ENCODE data around the gene GPBP1. TPM values are rescaled to one million over a fixed set of nuclear protein-coding genes. Genes with fewer than 3 reads are reported as not detected.
"Not testable (repeated sequence)": the region's sequence is repeated elsewhere in the genome, so short reads cannot be mapped to it uniquely, and the experiment has no call there.

The GPBP1 gene
- total RNA-seq, 1 donor, result 218 TPM

- no peak overlapping the region for H3K4me3 ChIP-seq (ENCODE audit: low read length)
- no peaks in the 10 kb centered on the region for H3K27me3 ChIP-seq (ENCODE audit: insufficient read depth, low read length)
- no peaks in the 10 kb centered on the region for H3K4me1 ChIP-seq (ENCODE audit: insufficient read depth, low read length)
- no peaks in the 10 kb centered on the region for H3K9me3 ChIP-seq (ENCODE audit: low read depth, low read length)
These were observed 85.8 kb downstream of the GPBP1 start for GRCh38 chr5:57259704-57260103.

GRCh38 chr5:57262541-57262940 lies 88.7 kb downstream of the GPBP1 start:
- no peaks in the 10 kb centered on the region for H3K9me3 ChIP-seq (ENCODE audit: low read depth, low read length)
- H3K4me3 ChIP-seq (ENCODE audit: low read length), result no peak overlapping the region
- no peaks in the 10 kb centered on the region for H3K27me3 ChIP-seq (ENCODE audit: insufficient read depth, low read length)
- no peaks in the 10 kb centered on the region for H3K4me1 ChIP-seq (ENCODE audit: insufficient read depth, low read length)

- H3K27me3 ChIP-seq (ENCODE audit: insufficient read depth, low read length), result no peaks in the 10 kb centered on the region
- no peaks in the 10 kb centered on the region for H3K9me3 ChIP-seq (ENCODE audit: low read depth, low read length)
- no peak overlapping the region for H3K4me3 ChIP-seq (ENCODE audit: low read length)
- no peaks in the 10 kb centered on the region for H3K4me1 ChIP-seq (ENCODE audit: insufficient read depth, low read length)
These were observed 93.9 kb downstream of the GPBP1 start for GRCh38 chr5:57267805-57268204.

- H3K27me3 ChIP-seq (ENCODE audit: insufficient read depth, low read length), result peaks cover 2% of the 10 kb centered on the region
- no peak overlapping the region for H3K4me3 ChIP-seq (ENCODE audit: low read length)
- no peaks in the 10 kb centered on the region for H3K9me3 ChIP-seq (ENCODE audit: low read depth, low read length)
- H3K4me1 ChIP-seq (ENCODE audit: insufficient read depth, low read length), result no peaks in the 10 kb centered on the region
These were observed 102.5 kb downstream of the GPBP1 start for GRCh38 chr5:57276353-57276752.

GRCh38 chr5:57277085-57277484 lies 103.2 kb downstream of the GPBP1 start:
- H3K4me3 ChIP-seq (ENCODE audit: low read length), result no peak overlapping the region
- peaks cover 2% of the 10 kb centered on the region for H3K27me3 ChIP-seq (ENCODE audit: insufficient read depth, low read length)
- H3K9me3 ChIP-seq (ENCODE audit: low read depth, low read length), result no peaks in the 10 kb centered on the region
- H3K4me1 ChIP-seq (ENCODE audit: insufficient read depth, low read length), result no peaks in the 10 kb centered on the region

DNA sequence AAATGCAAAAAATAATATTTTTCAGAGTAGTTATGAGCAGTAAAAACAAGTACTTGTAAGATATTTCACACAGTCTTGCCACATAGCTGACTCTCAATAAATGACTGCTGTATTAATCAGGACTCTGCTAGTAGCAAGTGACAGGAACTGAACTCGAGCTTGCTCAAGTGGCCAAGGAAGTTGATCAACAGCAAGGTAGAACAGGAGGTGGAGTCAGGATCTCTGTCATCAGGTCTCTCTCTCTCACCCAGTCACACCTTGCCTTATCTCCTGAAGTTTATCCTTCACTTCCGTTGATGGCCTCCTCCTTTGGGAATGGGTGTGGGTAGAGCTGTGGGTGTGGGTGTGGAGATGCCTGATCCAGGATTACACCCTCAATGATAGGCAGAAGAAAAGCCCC lies 107.0 kb downstream of the GPBP1 start:
- Histone ChIP-seq H3K27me3 (ENCODE audit: insufficient read depth, low read length) (peaks cover 2% of the 10 kb centered on the region), H3K4me1 (ENCODE audit: insufficient read depth, low read length) (no peaks in the 10 kb centered on the region)

DNA sequence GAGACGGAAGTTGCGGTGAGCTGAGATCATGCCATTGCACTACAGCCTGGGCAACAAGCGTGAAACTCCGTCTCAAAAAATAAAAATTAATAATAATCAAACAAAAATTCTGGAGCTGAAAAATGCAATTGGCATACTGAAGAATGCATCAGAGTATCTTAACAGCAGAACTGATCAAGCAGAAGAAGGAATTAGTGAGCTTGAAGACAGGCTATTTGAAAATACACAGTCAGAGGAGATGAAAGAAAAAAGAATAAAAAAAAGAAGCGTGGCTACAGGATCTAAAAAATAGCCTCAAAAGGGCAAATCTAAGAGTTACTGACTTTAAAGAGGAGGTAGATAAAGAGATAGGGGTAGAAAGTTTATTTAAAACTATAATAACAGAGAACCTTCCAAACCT lies 111.2 kb downstream of the GPBP1 start:
- not testable (repeated sequence) for H3K9me3 ChIP-seq (ENCODE audit: low read depth, low read length); H3K4me1 ChIP-seq (ENCODE audit: insufficient read depth, low read length); H3K4me3 ChIP-seq (ENCODE audit: low read length); H3K27me3 ChIP-seq (ENCODE audit: insufficient read depth, low read length)

More for the DNA sequence above, 107.0 kb downstream of the GPBP1 start:
- Histone ChIP-seq H3K4me3 (ENCODE audit: low read length) (no peak overlapping the region), H3K9me3 (ENCODE audit: low read depth, low read length) (no peaks in the 10 kb centered on the region)

DNA sequence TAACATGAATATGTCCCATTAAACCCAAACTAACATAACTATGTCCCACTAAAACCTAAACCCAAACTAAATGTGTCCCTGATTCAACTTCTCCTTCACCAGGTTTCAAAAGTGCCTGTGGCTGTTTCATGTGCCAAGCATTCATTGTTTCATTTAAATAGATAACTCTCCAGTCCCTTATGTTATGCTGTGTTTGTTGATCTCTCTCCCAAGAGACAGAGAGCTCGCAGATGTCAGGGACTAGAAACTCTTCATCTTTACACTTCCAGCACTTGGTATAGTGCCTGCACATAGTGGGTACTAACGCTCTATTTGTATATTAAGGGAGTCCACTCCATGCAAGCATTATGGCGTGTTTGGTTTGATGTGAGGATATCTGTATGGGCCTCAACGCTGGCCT lies 118.0 kb downstream of the GPBP1 start:
- H3K4me3 ChIP-seq (ENCODE audit: low read length), result no peak overlapping the region
- no peaks in the 10 kb centered on the region for H3K4me1 ChIP-seq (ENCODE audit: insufficient read depth, low read length)
- H3K27me3 ChIP-seq (ENCODE audit: insufficient read depth, low read length), result no peaks in the 10 kb centered on the region
- no peaks in the 10 kb centered on the region for H3K9me3 ChIP-seq (ENCODE audit: low read depth, low read length)

DNA sequence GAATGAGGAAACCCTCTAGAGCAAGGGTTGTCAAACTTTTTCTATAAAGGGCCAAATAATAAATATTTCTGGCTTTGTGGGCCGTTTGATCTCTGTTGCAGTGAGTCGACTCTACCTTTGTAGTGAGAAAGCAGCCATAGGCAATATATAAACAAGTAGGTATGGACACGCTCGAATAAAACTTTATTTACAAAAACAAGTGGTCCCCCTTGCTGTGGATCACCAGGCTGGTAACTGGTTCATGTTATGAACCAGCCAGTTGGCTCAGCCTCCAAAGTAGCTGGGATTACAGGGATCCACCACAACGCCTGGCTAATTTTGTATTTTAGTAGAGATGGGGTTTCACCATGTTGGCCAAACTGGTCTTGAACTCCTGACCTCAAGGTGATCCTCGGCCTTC lies 118.5 kb downstream of the GPBP1 start:
- no peaks in the 10 kb centered on the region for H3K9me3 ChIP-seq (ENCODE audit: low read depth, low read length)
- no peaks in the 10 kb centered on the region for H3K27me3 ChIP-seq (ENCODE audit: insufficient read depth, low read length)
- H3K4me3 ChIP-seq (ENCODE audit: low read length), result no peak overlapping the region
- no peaks in the 10 kb centered on the region for H3K4me1 ChIP-seq (ENCODE audit: insufficient read depth, low read length)

- Histone ChIP-seq H3K4me3 (ENCODE audit: low read length) (no peak overlapping the region), H3K4me1 (ENCODE audit: insufficient read depth, low read length) (peaks cover 14% of the 10 kb centered on the region), H3K27me3 (ENCODE audit: insufficient read depth, low read length) (no peaks in the 10 kb centered on the region), H3K9me3 (ENCODE audit: low read depth, low read length) (no peaks in the 10 kb centered on the region)
These were observed 124.6 kb downstream of the GPBP1 start for GRCh38 chr5:57298295-57298984.

DNA sequence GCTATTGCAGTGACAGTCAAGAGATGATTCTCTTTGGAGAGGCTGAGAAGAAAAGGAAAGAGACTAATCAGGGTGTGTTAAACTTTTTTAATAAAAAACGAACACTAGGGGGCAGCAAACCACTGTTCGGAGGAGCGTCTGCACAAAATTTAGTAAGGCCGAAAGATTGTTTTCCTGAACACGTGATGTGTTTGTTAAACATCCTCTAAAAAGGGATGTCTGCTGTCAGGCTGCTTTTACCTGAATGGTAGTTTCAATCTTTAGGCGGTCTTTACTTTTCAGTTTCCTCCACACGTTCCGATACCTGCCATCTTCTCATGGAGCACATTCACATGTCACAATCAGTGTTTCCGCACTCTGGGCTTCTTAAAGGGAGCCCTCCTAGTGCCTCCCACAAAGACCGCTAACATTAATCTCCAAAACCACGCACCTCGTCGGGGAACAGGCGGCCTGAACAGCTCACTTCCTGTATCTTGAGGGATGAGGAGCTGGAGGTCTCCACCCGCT lies 125.2 kb downstream of the GPBP1 start:
- Histone ChIP-seq H3K4me3 (ENCODE audit: low read length) (peak overlapping the region; percentile 7), H3K27me3 (ENCODE audit: insufficient read depth, low read length) (no peaks in the 10 kb centered on the region), H3K4me1 (ENCODE audit: insufficient read depth, low read length) (peaks cover 14% of the 10 kb centered on the region), H3K9me3 (ENCODE audit: low read depth, low read length) (no peaks in the 10 kb centered on the region)

GRCh38 chr5:57299986-57300385 lies 126.1 kb downstream of the GPBP1 start:
- no peaks in the 10 kb centered on the region for H3K9me3 ChIP-seq (ENCODE audit: low read depth, low read length)
- no peaks in the 10 kb centered on the region for H3K27me3 ChIP-seq (ENCODE audit: insufficient read depth, low read length)
- no peak overlapping the region for H3K4me3 ChIP-seq (ENCODE audit: low read length)
- peaks cover 14% of the 10 kb centered on the region for H3K4me1 ChIP-seq (ENCODE audit: insufficient read depth, low read length)

DNA sequence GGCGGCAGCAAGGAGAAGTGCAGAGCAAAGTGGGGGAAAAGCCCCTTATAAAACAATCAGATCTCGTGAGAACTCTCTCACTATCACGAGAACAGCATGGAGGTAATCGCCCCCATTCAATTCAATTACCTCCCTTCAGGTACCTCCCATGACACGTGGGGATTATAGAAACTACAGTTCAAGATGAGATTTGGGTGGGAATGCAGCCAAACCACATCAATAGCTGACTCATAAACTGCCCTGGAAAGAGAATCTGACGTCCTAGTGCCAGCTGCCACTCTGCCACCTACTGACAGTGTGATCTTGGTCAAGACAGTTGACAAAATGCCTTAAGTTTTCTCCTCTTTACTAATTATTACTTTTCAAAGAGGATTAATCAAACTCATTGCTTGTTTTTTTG lies 128.3 kb downstream of the GPBP1 start:
- Histone ChIP-seq H3K4me1 (ENCODE audit: insufficient read depth, low read length) (peaks cover 14% of the 10 kb centered on the region), H3K4me3 (ENCODE audit: low read length) (no peak overlapping the region), H3K27me3 (ENCODE audit: insufficient read depth, low read length) (no peaks in the 10 kb centered on the region), H3K9me3 (ENCODE audit: low read depth, low read length) (peaks cover 7% of the 10 kb centered on the region)

DNA sequence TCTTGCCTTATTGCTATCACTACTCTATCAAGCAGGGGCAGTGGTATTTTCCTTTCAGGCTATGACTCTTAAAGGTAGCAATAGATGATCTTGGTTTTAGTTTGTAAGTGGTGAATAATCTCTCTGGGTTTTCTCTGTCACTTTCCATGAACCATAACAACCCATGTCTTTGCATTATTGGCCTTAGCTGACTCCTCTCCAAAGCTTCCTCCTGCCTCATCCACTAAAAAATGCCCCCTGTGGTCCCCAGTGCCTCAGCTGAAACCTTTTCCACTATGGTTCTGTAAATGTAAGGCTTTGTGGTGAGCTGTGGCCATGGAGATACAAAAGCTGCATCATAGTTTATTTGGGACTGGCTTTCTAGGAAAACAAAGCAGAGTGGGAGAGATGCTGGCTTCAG lies 128.8 kb downstream of the GPBP1 start:
- Histone ChIP-seq H3K9me3 (ENCODE audit: low read depth, low read length) (peaks cover 7% of the 10 kb centered on the region), H3K4me3 (ENCODE audit: low read length) (no peak overlapping the region), H3K27me3 (ENCODE audit: insufficient read depth, low read length) (no peaks in the 10 kb centered on the region), H3K4me1 (ENCODE audit: insufficient read depth, low read length) (peaks cover 14% of the 10 kb centered on the region)

GRCh38 chr5:57303985-57304384 lies 130.1 kb downstream of the GPBP1 start:
- Histone ChIP-seq H3K27me3 (ENCODE audit: insufficient read depth, low read length) (no peaks in the 10 kb centered on the region), H3K9me3 (ENCODE audit: low read depth, low read length) (peaks cover 7% of the 10 kb centered on the region), H3K4me3 (ENCODE audit: low read length) (no peak overlapping the region), H3K4me1 (ENCODE audit: insufficient read depth, low read length) (peaks cover 7% of the 10 kb centered on the region)

DNA sequence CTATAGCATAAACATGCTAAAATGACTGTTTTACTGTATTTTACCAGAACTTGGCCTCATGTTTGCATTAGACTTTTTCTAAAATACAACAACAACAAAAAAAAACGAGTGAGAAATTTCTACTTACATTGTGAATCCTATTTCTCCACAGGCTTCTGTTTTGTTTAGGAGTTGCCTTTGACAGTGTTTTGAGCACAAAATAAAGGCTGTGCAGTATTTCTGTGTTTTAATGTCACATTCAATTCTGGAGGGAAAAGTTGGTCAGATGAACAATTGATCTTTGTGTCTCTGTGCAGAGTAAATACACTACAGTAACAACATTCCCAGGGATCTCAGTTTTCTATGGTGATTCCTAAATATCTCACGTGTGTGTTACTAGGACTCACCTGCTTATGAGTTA lies 131.1 kb downstream of the GPBP1 start:
- Histone ChIP-seq H3K4me3 (ENCODE audit: low read length) (no peak overlapping the region), H3K4me1 (ENCODE audit: insufficient read depth, low read length) (peaks cover under 1% of the 10 kb centered on the region), H3K9me3 (ENCODE audit: low read depth, low read length) (peaks cover 7% of the 10 kb centered on the region), H3K27me3 (ENCODE audit: insufficient read depth, low read length) (no peaks in the 10 kb centered on the region)

Measured in mononuclear cell (primary cell).